ENCODE data around the gene EZH1.

GRCh38 chr17:42683407-42684034 lies 61.3 kb downstream of the EZH1 start:
- no peak for TF ChIP-seq CTCF (IDR thresholded peaks at IDR 0.05)
- no peak for TF ChIP-seq POLR2A (IDR thresholded peaks at IDR 0.05)
